NT2/D1 (cell line): ENCODE measurements around the gene NPDC1.

Experiments
- DNase-seq: peaks from one replicate; pipeline ENCODE4 v3.0.0-alpha.2; 2011; ENCODE audit warnings: low read depth, low spot score
- H3K27me3 ChIP-seq: 2 replicates; pipeline ENCODE4 v1.6.0; 2011; ENCODE audit warnings: mild to moderate bottlenecking; ENCODE audit not compliant: insufficient read length, insufficient read depth
- H3K36me3 ChIP-seq: 2 replicates; pipeline ENCODE4 v1.6.1; 2011; ENCODE audit warnings: mild to moderate bottlenecking, low read length, mixed read lengths; ENCODE audit not compliant: insufficient read depth, insufficient read length
- H3K4me1 ChIP-seq: 2 replicates; pipeline ENCODE4 v1.5.1; 2011; ENCODE audit not compliant: insufficient read depth, insufficient read length
- H3K4me3 ChIP-seq: 2 replicates; pipeline ENCODE4 v1.5.1; 2011; ENCODE audit warnings: low read depth; ENCODE audit not compliant: insufficient read length
- H3K9ac ChIP-seq: 2 replicates; pipeline ENCODE4 v1.6.0; 2011; ENCODE audit warnings: low read depth; ENCODE audit not compliant: insufficient read length
- H3K9me3 ChIP-seq: 2 replicates; pipeline ENCODE4 v1.5.1; 2011; ENCODE audit warnings: mild to moderate bottlenecking, low read length; ENCODE audit not compliant: insufficient read depth
- SUZ12 ChIP-seq: IDR thresholded peaks from 2 replicates; pipeline ENCODE4 v1.6.1; 2011; ENCODE audit not compliant: insufficient read length, insufficient read depth; ENCODE audit errors: extremely low read depth
- YY1 ChIP-seq: IDR thresholded peaks from 2 replicates; pipeline ENCODE4 v1.6.1; 2011; ENCODE audit not compliant: insufficient read length, insufficient read depth
- ZNF274 ChIP-seq: IDR thresholded peaks from 2 replicates; pipeline ENCODE4 v1.6.1; 2011; ENCODE audit warnings: mild to moderate bottlenecking, low read depth, low read length

Gene NPDC1

GRCh38 chr9:137030006-137030405, 16.0 kb downstream of the NPDC1 start:
- Histone ChIP-seq H3K4me3 (no peak overlapping the region), H3K9ac (peak overlapping the region; percentile 61), H3K27me3 (peaks cover 42% of the 10 kb centered on the region), H3K4me1 (peaks cover 41% of the 10 kb centered on the region), H3K9me3 (no peaks in the 10 kb centered on the region), H3K36me3 (no peaks in the 10 kb centered on the region)
- DNase-seq = no peak
- no peak for TF ChIP-seq SUZ12
- TF ChIP-seq ZNF274 = no peak

GRCh38 chr9:137029058-137029936, 16.7 kb downstream of the NPDC1 start:
- no peaks in the 10 kb centered on the region for H3K36me3 ChIP-seq
- peaks cover 35% of the 10 kb centered on the region for H3K27me3 ChIP-seq
- peak; percentile 49 for DNase-seq
- peaks cover 36% of the 10 kb centered on the region for H3K4me1 ChIP-seq
- H3K9ac ChIP-seq = peak overlapping the region; percentile 75
- TF ChIP-seq SUZ12 = no peak
- no peak for TF ChIP-seq YY1
- no peak for TF ChIP-seq ZNF274
- H3K4me3 ChIP-seq = peak overlapping the region; percentile 33
- H3K9me3 ChIP-seq = no peaks in the 10 kb centered on the region

- DNase-seq = no peak
- Histone ChIP-seq H3K9me3 (no peaks in the 10 kb centered on the region), H3K27me3 (peaks cover 34% of the 10 kb centered on the region), H3K4me1 (peaks cover 40% of the 10 kb centered on the region), H3K9ac (peak overlapping the region; percentile 75), H3K4me3 (peak overlapping the region; percentile 33), H3K36me3 (no peaks in the 10 kb centered on the region)
- TF ChIP-seq YY1 = no peak
- no peak for TF ChIP-seq ZNF274
- TF ChIP-seq SUZ12 = no peak
Measured at GRCh38 chr9:137028263-137029057, 17.5 kb downstream of the NPDC1 start.

- Histone ChIP-seq H3K4me3 (peak within 1 kb of the TSS; percentile 45), H3K9ac (peak within 1 kb of the TSS; percentile 75), H3K9me3 (no peaks in the 10 kb centered on the region), H3K27me3 (peaks cover 34% of the 10 kb centered on the region), H3K4me1 (peaks cover 45% of the 10 kb centered on the region), H3K36me3 (no peaks in the 10 kb centered on the region)
- no peak for DNase-seq
- TF ChIP-seq ZNF274 = no peak
- TF ChIP-seq SUZ12 = peak; percentile 15
- TF ChIP-seq YY1 = no peak
Measured at GRCh38 chr9:137027369-137028262, 18.4 kb downstream of the NPDC1 start, which contains the start of gene ABCA2. Gene ABCA2, minus strand, starts transcription at chr9:137028237. Its CDS starts 97 bp downstream, at chr9:137028140.

- H3K4me3 ChIP-seq = no peak overlapping the region
- peaks cover 34% of the 10 kb centered on the region for H3K27me3 ChIP-seq
- peak overlapping the region; percentile 72 for H3K9ac ChIP-seq
- no peak for TF ChIP-seq YY1
- no peak for TF ChIP-seq SUZ12
- no peak for TF ChIP-seq ZNF274
- no peak for DNase-seq
- no peaks in the 10 kb centered on the region for H3K9me3 ChIP-seq
- H3K4me1 ChIP-seq = peaks cover 47% of the 10 kb centered on the region
- H3K36me3 ChIP-seq = no peaks in the 10 kb centered on the region
Measured at GRCh38 chr9:137026828-137027227, 19.1 kb downstream of the NPDC1 start.

GRCh38 chr9:137026384-137026783, 19.6 kb downstream of the NPDC1 start:
- TF ChIP-seq SUZ12 = no peak
- no peak for TF ChIP-seq YY1
- TF ChIP-seq ZNF274 = no peak
- Histone ChIP-seq H3K27me3 (peaks cover 34% of the 10 kb centered on the region), H3K4me1 (peaks cover 47% of the 10 kb centered on the region), H3K36me3 (no peaks in the 10 kb centered on the region), H3K9me3 (no peaks in the 10 kb centered on the region), H3K4me3 (no peak overlapping the region), H3K9ac (no peak overlapping the region)
- DNase-seq = no peak
